GM23338 (cell line): Measurements from ENCODE around the gene ZC3H13. TPM values are rescaled to one million over a fixed set of nuclear protein-coding genes. Genes with fewer than 3 reads are reported as not detected.

Source experiments
- ATAC-seq: fragments of 200-7000 bp; cut with Tn5 transposase; 3 replicates; pipeline ENCODE4 v1.9.1; 2020
- DNase-seq: peaks from one replicate; pipeline ENCODE4 v3.0.0-alpha.2; 2015; ENCODE audit warnings: low spot score
- H2AFZ ChIP-seq: fragments of 200-600 bp; sonication (generic); 2 replicates; pipeline ENCODE4 v1.8.0; 2016; ENCODE audit warnings: antibody characterized with exemption, mild to moderate bottlenecking, moderate library complexity
- H3F3A ChIP-seq: fragments of 200-600 bp; sonication (generic); replicated peaks from 2 replicates; pipeline ENCODE4 v1.8.0; 2017; ENCODE audit warnings: antibody characterized with exemption, mixed run types, low read depth
- H3K27ac ChIP-seq: fragments of 200-600 bp; sonication (generic); 2 replicates; pipeline ENCODE4 v1.6.1; 2016; ENCODE audit warnings: low read depth
- H3K27me3 ChIP-seq: fragments of 200-600 bp; sonication (generic); 2 replicates; pipeline ENCODE4 v1.8.0; 2016; ENCODE audit warnings: mild to moderate bottlenecking, mixed run types, moderate library complexity; ENCODE audit not compliant: insufficient read depth
- H3K36me3 ChIP-seq: fragments of 200-600 bp; sonication (generic); 2 replicates; pipeline ENCODE4 v1.8.0; 2016; ENCODE audit warnings: mild to moderate bottlenecking; ENCODE audit not compliant: insufficient read depth
- H3K4me1 ChIP-seq: fragments of 200-600 bp; sonication (generic); 2 replicates; pipeline ENCODE4 v1.8.0; 2016; ENCODE audit warnings: mild to moderate bottlenecking, moderate library complexity; ENCODE audit not compliant: insufficient read depth
- H3K4me2 ChIP-seq: fragments of 200-600 bp; sonication (generic); 2 replicates; pipeline ENCODE4 v1.7.1; 2017; ENCODE audit warnings: mixed run types
- H3K4me3 ChIP-seq: fragments of 200-600 bp; sonication (generic); 2 replicates; pipeline ENCODE4 v1.6.1; 2016; ENCODE audit warnings: mixed run types
- H3K79me2 ChIP-seq: fragments of 200-600 bp; sonication (generic); replicated peaks from 2 replicates; pipeline ENCODE4 v1.8.0; 2017; ENCODE audit warnings: mild to moderate bottlenecking; ENCODE audit not compliant: insufficient read depth
- H3K9me2 ChIP-seq: fragments of 200-600 bp; sonication (generic); 2 replicates; pipeline ENCODE4 v1.8.0; 2017; ENCODE audit not compliant: insufficient read depth
- H4K20me1 ChIP-seq: fragments of 200-600 bp; sonication (generic); replicated peaks from 2 replicates; pipeline ENCODE4 v1.8.0; 2017; ENCODE audit warnings: mild to moderate bottlenecking; ENCODE audit not compliant: insufficient read depth
- H3K27ac Mint-ChIP-seq: 2 replicates; pipeline ENCODE4 v1.8.0; 2020; ENCODE audit warnings: inconsistent platforms, mild to moderate bottlenecking, moderate library complexity, mixed read lengths
- H3K27me3 Mint-ChIP-seq: 3 replicates; pipeline ENCODE4 v1.8.0; 2022; ENCODE audit warnings: low read depth, mild to moderate bottlenecking, moderate library complexity, mixed read lengths, inconsistent platforms; ENCODE audit not compliant: insufficient read depth, poor library complexity
- H3K36me3 Mint-ChIP-seq: 3 replicates; pipeline ENCODE4 v1.8.0; 2021; ENCODE audit warnings: low read depth, mild to moderate bottlenecking, inconsistent platforms, moderate library complexity, mixed read lengths
- H3K4me1 Mint-ChIP-seq: 3 replicates; pipeline ENCODE4 v1.8.0; 2020; ENCODE audit warnings: mild to moderate bottlenecking, inconsistent platforms, mixed read lengths
- H3K4me3 Mint-ChIP-seq: 3 replicates; pipeline ENCODE4 v1.8.0; 2021; ENCODE audit warnings: moderate library complexity, mild to moderate bottlenecking, inconsistent platforms, mixed read lengths
- H3K9me3 Mint-ChIP-seq: 3 replicates; pipeline ENCODE4 v1.8.0; 2020; ENCODE audit warnings: moderate library complexity, mild to moderate bottlenecking, inconsistent platforms, mixed read lengths
- CREB1 ChIP-seq: fragments of 250-450 bp; sonication (Bioruptor Pico); IDR thresholded peaks from 2 replicates; pipeline ENCODE4 v1.5.0; 2020; ENCODE audit warnings: low read depth, mild to moderate bottlenecking, moderate library complexity
- EZH2 ChIP-seq: fragments of 200-600 bp; sonication (generic); IDR thresholded peaks from one replicate; pipeline ENCODE4 v1.8.0; 2017; ENCODE audit warnings: antibody characterized with exemption, mild to moderate bottlenecking, low read depth; ENCODE audit not compliant: unreplicated experiment
- EZH2phosphoT487 ChIP-seq: fragments of 200-600 bp; sonication (generic); IDR thresholded peaks from one replicate; pipeline ENCODE4 v1.8.1; 2018; ENCODE audit warnings: antibody characterized with exemption; ENCODE audit not compliant: unreplicated experiment
- JUNB ChIP-seq: IDR thresholded peaks from one replicate; pipeline ENCODE4 v1.6.1; 2016; ENCODE audit warnings: antibody characterized with exemption; ENCODE audit not compliant: unreplicated experiment
- NANOG ChIP-seq: IDR thresholded peaks from 2 replicates; pipeline ENCODE4 v1.6.1; 2016; ENCODE audit warnings: antibody characterized with exemption, borderline replicate concordance
- POLR2AphosphoS5 ChIP-seq: IDR thresholded peaks from 2 replicates; pipeline ENCODE4 v1.6.1; 2016; ENCODE audit warnings: antibody characterized with exemption, low read depth
- ZNF114 ChIP-seq: fragments of 250-450 bp; sonication (Bioruptor Pico); IDR thresholded peaks from 2 replicates; pipeline ENCODE4 v1.5.0; 2020; ENCODE audit warnings: mild to moderate bottlenecking, moderate library complexity
- ZNF331 ChIP-seq: fragments of 250-450 bp; sonication (Bioruptor Pico); IDR thresholded peaks from 2 replicates; pipeline ENCODE4 v1.5.0; 2020; ENCODE audit warnings: low read depth, mild to moderate bottlenecking, moderate library complexity
- polyA plus RNA-seq: library from polyadenylated mRNA; unstranded; fragments of >200 nt; fragmentation: Nextera tagmentation; extraction: Ambion mirVana; gene quantifications from 2 replicates; pipeline ENCODE4 v1.2.1, GENCODE V29; 2016
- total RNA-seq: library from RNA; depleted of rRNA; stranded (reverse); fragments of >200 nt; shearing (Covaris generic); gene quantifications from 2 replicates; pipeline ENCODE4 v1.2.3, GENCODE V29; 2014
- TF ChIP-seq, protein P1 (sequence below): IDR thresholded peaks from 2 replicates; pipeline ENCODE4 v1.6.1; 2016; ENCODE audit warnings: antibody characterized with exemption
- TF ChIP-seq, protein P2 (sequence below), 2 experiments: fragments of 200-600 bp in 1 of 2; sonication (generic) in 1 of 2; conservative IDR thresholded peaks; 2 replicates each; pipeline versions ENCODE4 v1.5.1 to v1.6.1; 2016 to 2017; ENCODE audit warnings: antibody characterized with exemption in 2 of 2, low read depth in 2 of 2, mild to moderate bottlenecking in 2 of 2, moderate library complexity in 1 of 2

The ZC3H13 gene
- total and polyA plus RNA-seq, 2 experiments from 2014 or later = 39.6 to 125 TPM

DNA sequence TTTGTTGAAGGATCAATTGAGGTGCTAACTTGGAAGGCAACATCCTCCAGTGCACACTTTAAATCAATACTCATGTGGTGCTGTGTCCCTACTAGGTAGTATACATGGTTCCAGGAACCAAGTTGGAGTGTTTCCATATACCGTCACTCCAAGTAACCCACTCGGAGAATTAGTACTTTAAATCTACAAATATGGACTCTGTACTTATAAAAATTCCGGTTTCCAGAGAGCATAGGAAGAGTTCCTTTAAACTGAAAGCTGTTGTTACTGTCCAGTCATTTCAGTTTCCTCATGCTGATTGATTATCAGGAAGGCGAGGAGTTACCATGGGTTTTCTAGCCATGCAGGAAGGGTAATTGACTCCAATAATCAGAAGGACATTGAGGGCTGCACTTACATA lies 45.1 kb upstream of the ZC3H13 start (continued):
- TF ChIP-seq JUNB (no peak), CREB1 (CRISPR knock-in tag) (no peak), NANOG (no peak), EZH2phosphoT487 (no peak), POLR2AphosphoS5 (no peak), ZNF331 (CRISPR knock-in tag) (no peak), EZH2 (no peak)
- TF ChIP-seq, protein P1, sequence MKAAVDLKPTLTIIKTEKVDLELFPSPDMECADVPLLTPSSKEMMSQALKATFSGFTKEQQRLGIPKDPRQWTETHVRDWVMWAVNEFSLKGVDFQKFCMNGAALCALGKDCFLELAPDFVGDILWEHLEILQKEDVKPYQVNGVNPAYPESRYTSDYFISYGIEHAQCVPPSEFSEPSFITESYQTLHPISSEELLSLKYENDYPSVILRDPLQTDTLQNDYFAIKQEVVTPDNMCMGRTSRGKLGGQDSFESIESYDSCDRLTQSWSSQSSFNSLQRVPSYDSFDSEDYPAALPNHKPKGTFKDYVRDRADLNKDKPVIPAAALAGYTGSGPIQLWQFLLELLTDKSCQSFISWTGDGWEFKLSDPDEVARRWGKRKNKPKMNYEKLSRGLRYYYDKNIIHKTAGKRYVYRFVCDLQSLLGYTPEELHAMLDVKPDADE = no peak
- TF ChIP-seq, protein P2, sequence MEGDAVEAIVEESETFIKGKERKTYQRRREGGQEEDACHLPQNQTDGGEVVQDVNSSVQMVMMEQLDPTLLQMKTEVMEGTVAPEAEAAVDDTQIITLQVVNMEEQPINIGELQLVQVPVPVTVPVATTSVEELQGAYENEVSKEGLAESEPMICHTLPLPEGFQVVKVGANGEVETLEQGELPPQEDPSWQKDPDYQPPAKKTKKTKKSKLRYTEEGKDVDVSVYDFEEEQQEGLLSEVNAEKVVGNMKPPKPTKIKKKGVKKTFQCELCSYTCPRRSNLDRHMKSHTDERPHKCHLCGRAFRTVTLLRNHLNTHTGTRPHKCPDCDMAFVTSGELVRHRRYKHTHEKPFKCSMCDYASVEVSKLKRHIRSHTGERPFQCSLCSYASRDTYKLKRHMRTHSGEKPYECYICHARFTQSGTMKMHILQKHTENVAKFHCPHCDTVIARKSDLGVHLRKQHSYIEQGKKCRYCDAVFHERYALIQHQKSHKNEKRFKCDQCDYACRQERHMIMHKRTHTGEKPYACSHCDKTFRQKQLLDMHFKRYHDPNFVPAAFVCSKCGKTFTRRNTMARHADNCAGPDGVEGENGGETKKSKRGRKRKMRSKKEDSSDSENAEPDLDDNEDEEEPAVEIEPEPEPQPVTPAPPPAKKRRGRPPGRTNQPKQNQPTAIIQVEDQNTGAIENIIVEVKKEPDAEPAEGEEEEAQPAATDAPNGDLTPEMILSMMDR (conservative IDR thresholded peaks at IDR 0.05; ENCODE audit: low read depth in 2 of 2) = no peak

DNA sequence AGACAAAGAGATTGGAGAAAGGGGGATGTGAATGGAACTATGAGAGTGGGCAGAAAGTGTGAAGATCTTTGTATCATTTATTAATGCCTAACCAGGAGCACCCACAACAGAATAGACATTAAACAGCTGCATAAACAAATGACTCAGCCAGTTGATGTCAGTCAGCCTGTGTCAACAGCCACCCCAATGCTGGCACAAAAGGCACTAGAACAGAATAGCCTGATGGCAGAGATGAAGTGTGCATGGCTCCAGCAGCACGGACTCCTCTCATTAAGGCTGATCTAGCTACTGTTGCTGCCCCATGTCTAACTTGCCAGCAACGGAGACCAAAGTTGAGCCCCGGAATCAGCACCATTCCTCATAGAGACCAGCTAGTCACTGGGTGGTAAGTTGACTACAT lies 44.5 kb upstream of the ZC3H13 start:
- 0 out of 2 replicates have a peak, but pooled peaks cover 3% of the 10 kb centered on the region for H3K9me2 ChIP-seq
- ATAC-seq (no peak), DNase-seq (no peak)
- H4K20me1 ChIP-seq = no peaks in the 10 kb centered on the region
- no peaks in the 10 kb centered on the region for H3K36me3 ChIP-seq
- peaks cover 3% of the 10 kb centered on the region for H3K27me3 Mint-ChIP-seq
- H3K36me3 Mint-ChIP-seq = no peaks in the 10 kb centered on the region
- H3K4me2 ChIP-seq = no peak overlapping the region
- no peak overlapping the region for H2AFZ ChIP-seq
- H3K9me3 Mint-ChIP-seq = no peaks in the 10 kb centered on the region
- no peak overlapping the region for H3K27ac ChIP-seq
- H3K79me2 ChIP-seq = no peaks in the 10 kb centered on the region
- no peak for TF ChIP-seq NANOG
- H3K4me1 Mint-ChIP-seq = peaks cover 4% of the 10 kb centered on the region; the same call in 2 of the 3 replicates
- no peak overlapping the region for H3K4me3 Mint-ChIP-seq
- no peaks in the 10 kb centered on the region for H3K27me3 ChIP-seq
- no peak overlapping the region for H3K27ac Mint-ChIP-seq
- no peaks in the 10 kb centered on the region for H3F3A ChIP-seq
- H3K4me3 ChIP-seq = no peak overlapping the region
- no peaks in the 10 kb centered on the region for H3K4me1 ChIP-seq

DNA sequence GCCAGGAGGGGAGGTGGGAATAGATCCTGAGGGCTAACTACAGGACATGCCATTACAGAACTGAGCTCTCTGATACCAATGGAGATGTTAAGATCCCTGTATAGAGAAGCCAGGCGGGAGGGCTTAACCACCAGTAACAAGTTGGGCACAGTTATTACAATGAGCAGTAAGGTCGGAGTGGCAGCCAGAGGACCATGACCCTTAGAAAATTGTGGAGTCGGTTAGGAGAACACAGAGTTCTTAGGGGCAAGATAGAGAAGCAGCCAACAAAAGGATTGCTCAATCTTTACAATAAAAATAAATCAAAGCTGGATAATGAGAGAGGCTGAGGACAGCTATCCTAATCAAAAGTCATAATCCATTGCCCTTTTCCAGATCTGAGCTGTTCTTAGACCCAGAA lies 41.9 kb upstream of the ZC3H13 start:
- ATAC-seq = no peak
- H3K27me3 ChIP-seq = no peaks in the 10 kb centered on the region
- no peaks in the 10 kb centered on the region for H3K36me3 Mint-ChIP-seq
- no peak for TF ChIP-seq ZNF114 (CRISPR knock-in tag)
- H3K4me2 ChIP-seq = no peak overlapping the region
- H3K4me3 ChIP-seq = no peak overlapping the region
- H3K27me3 Mint-ChIP-seq = peaks cover 3% of the 10 kb centered on the region
- H3K79me2 ChIP-seq = no peaks in the 10 kb centered on the region
- DNase-seq = no peak
- no peaks in the 10 kb centered on the region for H3K4me1 ChIP-seq
- H3K9me3 Mint-ChIP-seq = no peaks in the 10 kb centered on the region
- H3K36me3 ChIP-seq = no peaks in the 10 kb centered on the region
- H3K27ac ChIP-seq = no peak overlapping the region
- no peak overlapping the region for H3K4me3 Mint-ChIP-seq
- no peaks in the 10 kb centered on the region for H3F3A ChIP-seq
- H3K9me2 ChIP-seq = peaks cover 8% of the 10 kb centered on the region; the same call in 1 of the 2 replicates
- no peaks in the 10 kb centered on the region for H4K20me1 ChIP-seq
- no peak overlapping the region for H2AFZ ChIP-seq
- no peak overlapping the region for H3K27ac Mint-ChIP-seq
- H3K4me1 Mint-ChIP-seq = no peaks in the 10 kb centered on the region
